NCI-H524 treated with DMSO at 0.1 percent for 48 hours (cell line): Measurements from ENCODE around the gene DYRK1B.
"Not testable (repeated sequence)": the region's sequence is repeated elsewhere in the genome, so short reads cannot be mapped to it uniquely, and the experiment has no call there.

Experiments used
- DNase-seq: peaks from one replicate; lab custom pipeline; 2025; lab: John Stamatoyannopoulos, UW

Gene DYRK1B

GRCh38 chr19:39833464-39834286 is at the start of gene DYRK1B:
Gene DYRK1B, minus strand, starts transcription at chr19:39834162. Its CDS starts 2,295 bp downstream, at chr19:39831867.
- DNase-seq, result peak; percentile 89

GRCh38 chr19:39882645-39883044 is 48.7 kb upstream of the DYRK1B start:
- DNase-seq, result not testable (repeated sequence)

GRCh38 chr19:39881495-39882110 is 47.6 kb upstream of the DYRK1B start:
- not testable (repeated sequence) for DNase-seq

- not testable (repeated sequence) for DNase-seq
Measured at GRCh38 chr19:39880241-39880640, 46.3 kb upstream of the DYRK1B start.

- DNase-seq, result not testable (repeated sequence)
Measured at GRCh38 chr19:39879796-39880195, 45.8 kb upstream of the DYRK1B start.

GRCh38 chr19:39878866-39879265 is 44.9 kb upstream of the DYRK1B start:
- DNase-seq, result not testable (repeated sequence)

GRCh38 chr19:39878398-39878797 is 44.4 kb upstream of the DYRK1B start:
- no peak for DNase-seq

- DNase-seq, result not testable (repeated sequence)
Measured at GRCh38 chr19:39877982-39878381, 44.0 kb upstream of the DYRK1B start.

- DNase-seq, result not testable (repeated sequence)
Measured at GRCh38 chr19:39877488-39877887, 43.5 kb upstream of the DYRK1B start.

GRCh38 chr19:39876486-39876885 is 42.5 kb upstream of the DYRK1B start:
- not testable (repeated sequence) for DNase-seq

- not testable (repeated sequence) for DNase-seq
Measured at GRCh38 chr19:39875401-39875864, 41.5 kb upstream of the DYRK1B start.

- no peak for DNase-seq
Measured at GRCh38 chr19:39874404-39874803, 40.4 kb upstream of the DYRK1B start.

- DNase-seq, result no peak
Measured at GRCh38 chr19:39873385-39873784, 39.4 kb upstream of the DYRK1B start.

- DNase-seq, result no peak
Measured at GRCh38 chr19:39871886-39872866, 38.2 kb upstream of the DYRK1B start.

GRCh38 chr19:39871362-39871761 is 37.4 kb upstream of the DYRK1B start:
- DNase-seq, result no peak

- peak; percentile 21 for DNase-seq
Measured at GRCh38 chr19:39870171-39870971, 36.4 kb upstream of the DYRK1B start.

GRCh38 chr19:39867952-39868351 is 34.0 kb upstream of the DYRK1B start:
- no peak for DNase-seq

GRCh38 chr19:39867133-39867532 is 33.2 kb upstream of the DYRK1B start:
- DNase-seq, result no peak

- no peak for DNase-seq
Measured at GRCh38 chr19:39865953-39866352, 32.0 kb upstream of the DYRK1B start.

GRCh38 chr19:39865186-39865585 is 31.2 kb upstream of the DYRK1B start:
- DNase-seq, result no peak

GRCh38 chr19:39864118-39864517 is 30.2 kb upstream of the DYRK1B start:
- DNase-seq, result no peak
